ENCODE data around the gene MLXIP. TPM values are rescaled to one million over a fixed set of nuclear protein-coding genes. Genes with fewer than 3 reads are reported as not detected.

The MLXIP gene
- total RNA-seq, 4 donors from 2014 or later = 33.8 to 82.2 (median 50.9) TPM

- WGBS = 88% methylated on average over 10 of the region's 10 CpGs
- TF ChIP-seq POLR2A (IDR thresholded peaks at IDR 0.05; ENCODE audit: low read depth) (no peak), POLR2AphosphoS5 (IDR thresholded peaks at IDR 0.05) (no peak), EP300 (IDR thresholded peaks at IDR 0.05) (no peak)
- TF ChIP-seq, protein P1, sequence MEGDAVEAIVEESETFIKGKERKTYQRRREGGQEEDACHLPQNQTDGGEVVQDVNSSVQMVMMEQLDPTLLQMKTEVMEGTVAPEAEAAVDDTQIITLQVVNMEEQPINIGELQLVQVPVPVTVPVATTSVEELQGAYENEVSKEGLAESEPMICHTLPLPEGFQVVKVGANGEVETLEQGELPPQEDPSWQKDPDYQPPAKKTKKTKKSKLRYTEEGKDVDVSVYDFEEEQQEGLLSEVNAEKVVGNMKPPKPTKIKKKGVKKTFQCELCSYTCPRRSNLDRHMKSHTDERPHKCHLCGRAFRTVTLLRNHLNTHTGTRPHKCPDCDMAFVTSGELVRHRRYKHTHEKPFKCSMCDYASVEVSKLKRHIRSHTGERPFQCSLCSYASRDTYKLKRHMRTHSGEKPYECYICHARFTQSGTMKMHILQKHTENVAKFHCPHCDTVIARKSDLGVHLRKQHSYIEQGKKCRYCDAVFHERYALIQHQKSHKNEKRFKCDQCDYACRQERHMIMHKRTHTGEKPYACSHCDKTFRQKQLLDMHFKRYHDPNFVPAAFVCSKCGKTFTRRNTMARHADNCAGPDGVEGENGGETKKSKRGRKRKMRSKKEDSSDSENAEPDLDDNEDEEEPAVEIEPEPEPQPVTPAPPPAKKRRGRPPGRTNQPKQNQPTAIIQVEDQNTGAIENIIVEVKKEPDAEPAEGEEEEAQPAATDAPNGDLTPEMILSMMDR (IDR thresholded peaks at IDR 0.05) = no peak
These were observed 1.6 kb upstream of the MLXIP start for GRCh38 chr12:122076743-122077495.

DNA sequence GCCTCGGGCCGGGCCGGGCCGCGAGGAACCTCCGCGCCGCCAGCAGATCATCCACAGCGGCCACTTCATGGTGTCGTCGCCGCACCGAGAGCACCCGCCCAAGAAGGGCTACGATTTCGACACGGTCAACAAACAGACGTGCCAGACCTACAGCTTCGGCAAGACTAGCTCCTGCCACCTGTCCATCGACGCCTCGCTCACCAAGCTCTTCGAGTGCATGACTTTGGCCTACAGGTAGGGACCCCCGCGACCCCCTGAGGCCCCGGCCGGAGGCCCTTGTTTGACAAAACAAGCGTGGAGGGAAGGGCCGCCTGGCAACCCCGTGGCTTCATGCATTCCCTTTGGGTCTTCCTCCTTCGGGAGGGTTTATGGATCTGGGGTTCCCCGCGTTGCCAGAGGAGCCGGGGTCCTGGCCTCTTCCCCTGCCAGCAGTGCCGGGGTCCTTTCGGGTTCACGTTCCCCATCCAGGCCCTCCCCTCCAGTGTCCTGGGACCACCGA is 526 bp downstream of the MLXIP start:
- Histone ChIP-seq H3K27me3 (no peaks in the 10 kb centered on the region), H3K27ac (replicated peaks in 1 of 4) (peak overlapping the region; percentile 83 to 91 (median 88)), H3K4me1 (peaks cover 39 to 64% (median 53%) of the 10 kb centered on the region in 4 donors), H3K9me3 (no peaks in the 10 kb centered on the region), H3K36me3 (peaks cover 0 to 6% (median 3%) of the 10 kb centered on the region in 4 donors), H3K4me3 (peak overlapping the region; percentile 76 to 83 (median 80))
- DNase-seq (ENCODE audit: extremely low spot score) = no peak
- WGBS = 0% methylated on average over 13 of the region's 38 CpGs
- intact Hi-C loops (cut with DNase I) = no loop called here
- TF ChIP-seq EP300 (IDR thresholded peaks at IDR 0.05) (no peak), POLR2AphosphoS5 (IDR thresholded peaks at IDR 0.05) (no peak), POLR2A (IDR thresholded peaks at IDR 0.05; ENCODE audit: low read depth) (no peak)
- TF ChIP-seq, protein P1 (IDR thresholded peaks at IDR 0.05) = no peak

More at GRCh38 chr12:122076743-122077495, 1.6 kb upstream of the MLXIP start:
- intact Hi-C loops (cut with DNase I) = no loop called here
- no peaks in the 10 kb centered on the region for H3K9me3 ChIP-seq
- H3K4me3 ChIP-seq = no peak overlapping the region
- H3K27me3 ChIP-seq = no peaks in the 10 kb centered on the region
- DNase-seq (ENCODE audit: extremely low spot score) = no peak
- no peak overlapping the region for H3K27ac ChIP-seq (replicated peaks in 1 of 4)
- peaks cover 31 to 56% (median 47%) of the 10 kb centered on the region in 4 donors for H3K4me1 ChIP-seq
- no peaks in the 10 kb centered on the region for H3K36me3 ChIP-seq

DNA sequence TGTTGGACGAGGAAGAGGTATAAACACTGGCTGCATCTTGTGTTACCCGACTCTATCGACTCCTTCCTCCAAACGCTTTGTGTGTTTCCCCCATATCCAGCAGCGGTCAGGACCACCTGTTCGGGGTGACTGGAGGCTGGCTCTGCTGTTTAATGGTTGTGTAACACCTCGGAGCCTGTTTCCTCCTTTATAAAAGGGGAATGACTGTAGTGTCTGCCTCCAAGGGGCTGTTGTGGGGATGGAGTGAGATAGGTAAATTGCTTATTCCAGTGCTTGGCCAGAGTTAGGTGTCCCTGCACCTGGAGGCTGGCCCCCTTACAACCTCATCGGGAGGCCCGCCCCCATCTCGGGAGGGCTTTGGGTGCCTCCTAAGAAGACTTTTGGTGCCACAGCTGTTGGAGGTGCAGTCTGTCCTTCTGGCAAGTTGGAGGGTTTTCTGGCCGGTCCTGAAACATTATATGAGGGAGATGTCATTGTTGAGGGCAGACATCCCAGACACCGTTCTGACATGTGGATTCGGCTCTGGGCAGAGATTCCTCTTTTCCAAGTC is 1.1 kb downstream of the MLXIP start:
- TF ChIP-seq, protein P1 (IDR thresholded peaks at IDR 0.05) = no peak
- no peak for TF ChIP-seq POLR2A (IDR thresholded peaks at IDR 0.05; ENCODE audit: low read depth)
- TF ChIP-seq POLR2AphosphoS5 (IDR thresholded peaks at IDR 0.05) = no peak
- no peak for TF ChIP-seq EP300 (IDR thresholded peaks at IDR 0.05)
- H3K4me1 ChIP-seq = peaks cover 43 to 69% (median 59%) of the 10 kb centered on the region in 4 donors
- WGBS = 0% methylated on average over 10 of the region's 13 CpGs
- peak overlapping the region; percentile 76 to 83 (median 80) for H3K4me3 ChIP-seq
- intact Hi-C loops (cut with DNase I) = no loop called here
- DNase-seq (ENCODE audit: extremely low spot score) = no peak
- peaks cover 0 to 11% (median 5%) of the 10 kb centered on the region in 4 donors for H3K36me3 ChIP-seq
- no peaks in the 10 kb centered on the region for H3K9me3 ChIP-seq
- no peaks in the 10 kb centered on the region for H3K27me3 ChIP-seq
- peak overlapping the region; percentile 83 to 91 (median 88) for H3K27ac ChIP-seq (replicated peaks in 1 of 4)

DNA sequence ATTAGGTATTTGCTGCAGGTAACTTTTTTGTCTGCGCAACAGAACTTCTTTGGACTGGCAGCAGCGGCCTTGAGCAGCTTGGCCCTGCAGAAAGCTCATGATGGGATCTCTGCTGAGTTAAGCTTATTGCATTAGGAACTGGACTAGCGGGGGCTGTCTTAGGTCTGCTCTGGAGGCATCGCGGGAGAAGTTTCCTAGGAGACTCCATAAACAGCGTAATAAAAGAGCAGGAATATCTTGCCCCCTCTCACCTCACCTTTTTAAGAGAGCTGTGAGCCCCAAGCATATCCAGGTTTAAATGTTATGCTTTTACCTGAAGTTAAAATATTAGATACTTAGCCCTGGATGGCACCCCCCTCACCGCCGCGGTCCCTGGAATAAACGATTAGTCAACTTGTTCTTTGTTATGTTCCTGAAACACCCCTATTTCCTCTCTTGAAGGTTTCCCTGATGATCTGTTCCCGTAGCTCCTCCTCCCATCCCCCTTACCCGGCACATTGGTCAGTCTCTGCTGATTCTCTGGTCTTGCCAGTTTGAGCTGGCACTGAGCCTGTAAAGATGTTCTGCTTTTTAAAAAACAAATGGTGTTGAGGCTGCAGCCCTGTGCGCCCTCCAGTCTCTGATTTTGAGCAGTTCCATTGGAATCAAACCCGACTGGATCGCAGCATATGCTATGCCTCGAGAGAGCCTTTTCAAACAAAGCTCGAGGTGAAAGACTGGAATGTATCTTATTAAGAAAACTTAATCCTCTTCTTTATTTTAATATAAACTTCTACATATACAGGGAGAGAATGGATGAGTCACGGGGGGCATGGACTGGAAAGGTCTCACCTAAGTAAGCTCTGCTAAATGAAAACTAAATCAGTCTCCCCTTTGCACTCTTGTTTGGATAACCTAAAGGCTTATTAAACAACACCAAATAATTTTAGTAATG is 1.9 kb downstream of the MLXIP start:
- H3K27me3 ChIP-seq = no peaks in the 10 kb centered on the region
- H3K27ac ChIP-seq (replicated peaks in 1 of 4) = peak overlapping the region; percentile 83 to 91 (median 88)
- WGBS = 2% methylated on average over 15 of the region's 18 CpGs
- peaks cover 43 to 76% (median 67%) of the 10 kb centered on the region in 4 donors for H3K4me1 ChIP-seq
- H3K36me3 ChIP-seq = peaks cover 0 to 19% (median 13%) of the 10 kb centered on the region in 4 donors
- intact Hi-C loops (cut with DNase I) = no loop called here
- DNase-seq (ENCODE audit: extremely low spot score) = no peak
- TF ChIP-seq POLR2AphosphoS5 (IDR thresholded peaks at IDR 0.05) (peak; percentile 79 to 83), POLR2A (IDR thresholded peaks at IDR 0.05; ENCODE audit: low read depth) (no peak), EP300 (IDR thresholded peaks at IDR 0.05) (no peak)
- TF ChIP-seq, protein P1 (IDR thresholded peaks at IDR 0.05) = no peak
- peak overlapping the region; percentile 76 to 83 (median 80) for H3K4me3 ChIP-seq
- H3K9me3 ChIP-seq = no peaks in the 10 kb centered on the region
